Right forelimb (tissue), 1 donor: ENCODE measurements around the gene MEI1.
"Not testable (repeated sequence)": the region's sequence is repeated elsewhere in the genome, so short reads cannot be mapped to it uniquely, and the experiment has no call there.

ENCODE experiments used
- DNase-seq: peaks from one replicate; pipeline ENCODE4 v3.0.0-alpha.2; 2018

MEI1 gene

DNA sequence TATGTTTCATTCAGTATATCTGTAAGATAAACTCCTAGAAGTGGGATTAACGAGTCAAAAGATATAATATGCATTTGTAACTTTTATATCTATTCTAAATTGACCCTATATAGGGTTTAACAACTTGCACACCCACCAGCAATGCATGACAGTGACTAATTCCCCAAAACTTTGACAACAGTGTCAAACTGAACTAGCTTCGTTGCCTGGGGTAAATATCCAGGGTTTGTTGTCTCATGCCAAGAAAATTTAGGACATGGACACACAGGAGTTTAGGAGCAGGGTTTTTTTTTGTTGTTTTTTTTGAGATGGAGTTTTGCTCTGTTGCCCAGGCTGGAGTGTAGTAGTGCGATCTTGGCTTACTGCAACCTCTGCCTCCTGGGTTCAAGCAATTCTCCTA, 15.7 kb upstream of the MEI1 start:
- no peak for DNase-seq

DNA sequence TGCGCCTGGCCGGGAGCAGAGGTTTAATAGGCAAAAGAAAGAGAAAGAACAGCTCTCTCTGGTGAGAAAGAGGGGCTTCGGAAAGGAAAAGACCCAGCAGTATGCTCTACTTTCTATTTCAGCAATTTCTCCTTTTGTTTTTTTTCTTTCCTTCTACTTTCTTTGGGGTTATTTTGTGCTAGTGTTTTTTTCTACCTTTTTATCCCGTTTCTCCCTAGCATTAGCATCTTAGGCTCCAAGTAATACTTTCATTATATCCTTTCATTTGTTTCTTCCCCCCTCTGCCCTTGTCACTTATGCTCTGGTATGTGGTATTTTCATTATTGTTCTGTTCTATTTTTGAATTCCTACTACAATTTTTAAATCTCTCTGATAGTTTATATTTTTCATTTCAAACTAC, 15.1 kb upstream of the MEI1 start:
- DNase-seq = no peak

DNA sequence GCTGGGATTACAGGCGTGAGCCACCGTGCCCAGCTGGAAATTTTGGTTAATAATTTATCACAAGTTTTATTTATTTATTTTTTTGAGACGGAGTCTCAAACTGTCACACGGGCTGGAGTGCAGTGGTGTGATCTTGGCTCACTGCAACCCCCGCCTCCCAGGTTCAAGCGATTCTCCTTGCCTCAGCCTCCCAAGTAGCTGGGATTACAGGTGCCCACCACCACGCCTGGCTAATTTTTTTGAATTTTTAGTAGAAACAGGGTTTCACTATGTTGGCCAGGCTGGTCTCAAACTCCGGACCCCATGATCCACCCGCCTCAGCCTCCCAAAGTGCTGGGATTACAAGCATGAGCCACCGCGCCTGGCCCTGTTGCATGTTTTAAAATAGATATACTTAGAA, 12.4 kb upstream of the MEI1 start:
- not testable (repeated sequence) for DNase-seq

DNA sequence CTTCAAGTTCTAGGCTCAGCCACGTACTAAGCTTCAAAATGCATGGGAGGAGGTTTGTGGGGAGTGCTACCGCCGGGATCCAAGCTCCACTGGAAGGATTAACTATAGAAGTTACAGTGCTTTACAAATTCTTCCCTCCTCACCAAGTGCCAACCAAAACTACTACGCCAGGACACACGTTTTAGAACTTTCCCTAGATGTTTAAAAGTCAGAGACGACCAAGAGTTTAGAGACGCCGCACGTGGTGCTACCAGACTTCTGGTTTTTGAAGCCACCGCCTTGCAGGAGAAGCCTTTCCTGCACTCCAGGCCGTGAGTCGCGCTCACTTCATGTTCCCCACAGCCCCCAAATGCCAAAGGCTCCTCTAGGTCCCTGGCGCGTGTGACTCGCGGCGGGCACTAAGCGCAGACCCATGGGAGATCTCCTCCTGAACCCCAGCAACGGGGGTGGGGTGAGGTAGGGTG, 11.4 kb upstream of the MEI1 start:
- no peak for DNase-seq

DNA sequence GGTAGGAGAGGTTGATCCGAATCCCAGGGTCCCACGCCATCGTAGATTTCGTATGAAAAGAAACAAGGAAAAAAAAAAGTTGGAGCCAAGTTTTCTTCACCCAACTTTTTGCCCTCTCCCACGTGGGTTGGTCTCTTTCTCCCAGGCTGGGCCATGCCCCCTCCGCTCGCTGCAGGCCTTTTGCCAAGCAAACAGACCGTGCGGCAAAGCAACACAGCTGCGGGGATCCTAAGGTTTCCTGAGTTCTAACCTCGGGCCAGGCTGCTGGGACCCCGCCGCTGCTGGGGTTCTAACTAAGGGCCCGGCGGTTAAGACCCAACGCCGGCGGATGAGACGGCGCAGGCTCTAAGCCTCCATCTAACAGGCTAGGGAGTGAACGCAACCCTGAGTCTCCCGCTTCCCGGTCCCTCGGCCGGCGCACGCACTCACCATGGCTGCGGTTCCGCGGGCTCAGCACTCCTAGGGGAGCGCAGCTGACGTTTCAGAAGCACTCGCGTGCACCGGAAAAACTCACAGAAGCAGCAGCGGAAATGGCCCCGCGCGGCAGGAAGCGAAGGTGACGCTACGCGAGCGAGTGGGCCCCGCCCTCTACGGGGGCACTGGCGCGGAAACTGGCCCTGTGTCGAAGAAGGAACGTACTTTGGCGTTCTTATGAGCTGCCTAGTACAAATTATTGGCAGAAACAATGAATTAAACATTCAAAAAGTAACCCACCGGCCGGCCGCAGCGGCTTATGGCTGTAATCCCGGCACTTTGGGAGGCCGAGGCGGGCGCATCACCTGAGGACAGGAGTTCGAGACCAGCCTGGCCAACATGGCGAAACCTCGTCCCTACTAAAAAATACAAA, 10.7 kb upstream of the MEI1 start, which contains the start of gene SNU13:
Gene SNU13 (minus strand): TSS at position 503 of the 847 bp plus-strand sequence. CDS start 71 bp downstream, at position 432.
- peak; percentile 93 for DNase-seq

DNA sequence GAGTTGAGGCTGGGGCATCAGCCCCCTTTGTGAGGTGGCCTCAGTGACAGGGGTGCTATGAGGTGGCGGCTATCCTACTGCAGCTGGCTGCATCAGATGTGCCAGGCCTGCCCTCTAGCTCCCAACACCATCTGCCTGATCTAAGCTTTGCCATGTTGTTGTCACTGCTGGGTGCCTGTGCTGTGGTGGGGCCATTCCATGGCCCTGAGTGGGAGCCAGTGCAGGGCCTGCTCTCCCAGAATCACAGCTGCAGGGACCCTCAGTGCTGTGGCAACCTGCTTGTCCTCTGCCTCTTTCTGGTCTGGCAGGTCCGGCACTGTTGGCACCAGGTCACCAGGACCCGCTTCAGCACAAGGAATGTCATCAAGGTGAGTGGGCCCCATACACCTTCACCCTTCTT, 8.8 kb upstream of the MEI1 start:
- no peak for DNase-seq

DNA sequence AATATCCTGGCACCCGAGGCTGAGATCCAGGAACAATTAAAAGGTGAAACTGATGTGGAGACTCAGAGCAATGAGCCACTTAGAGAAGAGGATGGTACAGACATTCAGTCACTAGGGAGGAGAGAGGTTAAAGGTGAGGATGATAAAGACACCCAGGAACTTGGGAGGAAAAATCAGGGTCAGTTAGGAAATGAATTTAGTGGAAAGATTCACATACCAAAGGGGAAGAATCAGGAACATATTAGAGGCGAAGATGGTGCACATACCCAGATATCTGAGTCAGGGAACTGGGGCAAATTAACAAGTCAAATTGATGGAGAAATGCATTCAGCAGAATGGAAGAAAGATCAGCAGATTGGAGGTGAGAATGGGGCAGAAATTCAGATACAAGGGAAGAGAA, 4.1 kb upstream of the MEI1 start:
- no peak for DNase-seq

DNA sequence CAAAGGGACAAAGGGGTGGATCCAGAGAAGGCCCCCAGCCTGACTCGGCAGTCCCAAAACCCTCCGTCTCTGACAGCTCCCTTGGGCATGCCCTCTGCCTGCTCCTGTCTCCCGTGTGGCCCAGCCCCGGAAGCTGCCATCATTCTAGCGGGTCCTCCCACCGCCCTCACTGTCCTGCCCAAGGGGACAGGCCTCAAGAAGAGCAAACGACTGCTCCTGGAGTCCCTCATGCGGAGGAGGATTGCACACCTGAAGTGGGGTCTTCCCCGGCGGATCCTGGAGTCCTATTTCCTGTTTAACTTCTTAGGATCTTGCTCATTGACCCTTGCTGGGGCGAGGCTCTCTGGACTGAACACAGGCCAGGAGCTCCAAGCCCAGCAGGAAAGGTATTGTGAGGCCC, 2.6 kb upstream of the MEI1 start:
- DNase-seq = no peak

DNA sequence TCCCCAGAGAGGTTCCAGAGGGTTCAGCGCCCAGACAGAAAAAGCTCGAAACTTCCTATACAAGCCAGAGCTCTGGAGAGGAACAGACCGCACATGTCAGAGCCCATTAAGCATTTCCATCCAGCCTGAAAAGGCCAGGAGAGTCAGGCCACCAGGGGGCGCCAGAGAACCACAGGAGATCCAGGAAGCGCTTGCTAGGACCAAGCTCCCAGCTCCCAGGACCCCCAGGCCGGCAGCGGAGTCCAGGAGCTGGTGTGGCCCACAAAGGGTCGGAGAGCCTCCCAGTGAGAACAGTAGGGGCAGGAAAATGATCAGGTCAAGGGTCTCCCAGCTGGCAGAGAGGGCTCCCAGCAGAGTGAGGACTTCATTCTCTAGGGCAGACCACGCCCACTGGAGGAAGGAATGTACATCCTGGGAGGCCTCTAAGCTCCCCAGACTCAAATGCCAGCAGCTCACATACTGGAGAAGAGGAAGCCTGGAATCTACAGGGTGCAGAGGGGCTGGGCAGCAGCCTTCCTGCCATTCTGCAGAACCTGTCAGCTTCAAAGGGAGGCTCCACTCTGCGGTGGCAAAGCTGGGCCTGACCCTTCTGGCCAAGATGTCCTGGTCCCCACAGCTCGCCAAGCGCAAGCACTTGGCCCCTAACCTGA, 2.1 kb upstream of the MEI1 start:
- peak; percentile 97 for DNase-seq

DNA sequence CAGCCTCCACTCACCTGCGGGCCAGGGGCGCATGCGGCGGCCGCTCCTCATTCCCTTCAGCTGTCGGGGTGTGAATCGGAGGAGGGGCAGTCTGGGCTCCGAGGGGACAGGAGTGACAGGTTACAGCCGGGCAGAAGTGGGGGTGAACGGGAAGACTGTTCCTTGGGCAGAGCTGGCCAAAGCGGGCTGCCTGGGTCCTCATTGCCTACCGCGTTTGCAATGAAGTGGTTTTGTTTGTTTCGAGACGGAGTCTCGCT, 733 bp downstream of the MEI1 start:
- no peak for DNase-seq

DNA sequence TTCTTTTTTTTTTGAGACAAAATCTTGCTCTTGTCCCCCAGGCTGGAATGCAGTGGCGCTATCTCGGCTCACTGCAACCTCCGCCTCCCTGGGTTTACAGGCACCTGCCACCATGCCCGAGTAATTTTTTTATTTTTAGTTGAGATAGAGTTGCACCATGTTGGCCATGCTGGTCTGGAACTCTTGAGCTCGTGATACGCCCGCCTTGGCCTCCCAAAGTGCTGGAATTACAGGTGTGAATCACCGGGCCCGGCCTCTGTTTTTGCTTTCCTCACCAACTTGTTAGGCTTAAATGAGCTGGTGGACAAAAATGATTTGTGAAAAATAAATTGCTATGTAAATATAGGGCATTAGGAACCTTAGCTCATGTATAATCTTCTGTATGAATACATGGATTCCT, 3.5 kb downstream of the MEI1 start:
- DNase-seq = no peak

DNA sequence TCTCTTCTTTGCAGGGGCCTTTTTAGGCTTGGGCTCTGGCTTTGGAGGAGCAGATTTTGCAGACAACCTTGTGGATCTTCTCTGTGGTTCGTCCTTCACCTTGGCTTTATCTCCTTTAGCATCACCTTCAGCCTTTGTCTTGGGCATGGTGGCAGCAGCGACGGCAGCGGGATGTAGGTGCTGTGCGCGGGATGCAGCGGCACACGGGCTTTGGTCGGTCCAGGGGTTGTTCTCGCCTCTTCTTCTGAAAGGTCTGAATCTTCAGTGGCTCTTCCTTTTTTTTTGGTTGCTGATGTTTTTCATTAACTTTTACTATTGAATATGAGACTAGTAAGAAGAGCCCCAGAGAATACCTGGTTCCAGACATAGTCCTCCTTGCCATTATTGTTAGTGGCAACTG, 10.0 kb downstream of the MEI1 start:
- DNase-seq = no peak

DNA sequence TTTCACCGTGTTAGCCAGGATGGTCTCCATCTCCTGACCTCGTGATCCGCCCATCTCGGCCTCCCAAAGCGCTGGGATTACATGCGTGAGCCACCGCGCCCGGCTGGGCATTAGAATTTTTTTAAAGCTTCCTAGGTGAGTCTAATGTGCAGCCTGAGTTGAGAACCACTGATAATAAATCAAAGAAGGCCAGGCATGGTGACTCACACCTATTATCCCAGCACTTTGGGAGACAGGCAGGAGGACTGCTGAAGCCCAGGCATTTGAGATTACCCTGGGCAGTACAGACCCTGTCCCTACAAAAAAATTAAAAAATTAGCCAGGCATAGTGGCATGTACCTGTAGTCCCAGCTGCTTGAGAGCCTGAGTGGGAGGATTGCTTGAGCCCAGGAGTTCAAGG, 13.7 kb downstream of the MEI1 start:
- no peak for DNase-seq

DNA sequence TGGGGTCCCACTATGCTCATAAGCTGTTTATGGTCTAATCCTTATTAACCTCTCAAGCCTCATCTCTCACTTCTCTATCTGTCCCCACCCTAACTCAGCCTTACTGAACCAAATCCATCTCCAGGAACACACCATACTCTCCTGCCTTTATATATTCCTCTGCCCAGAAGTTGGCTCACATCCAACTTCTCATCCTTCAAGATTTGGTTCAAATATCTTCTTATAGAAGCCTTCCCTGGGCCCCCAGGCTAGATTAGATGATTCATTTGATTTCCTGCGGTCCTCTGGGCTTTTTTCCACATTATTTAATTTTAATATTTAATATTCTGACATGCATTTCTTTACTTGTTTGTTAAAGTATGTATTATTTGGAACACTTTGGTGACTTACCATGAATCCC, 23.2 kb downstream of the MEI1 start:
- DNase-seq = no peak

DNA sequence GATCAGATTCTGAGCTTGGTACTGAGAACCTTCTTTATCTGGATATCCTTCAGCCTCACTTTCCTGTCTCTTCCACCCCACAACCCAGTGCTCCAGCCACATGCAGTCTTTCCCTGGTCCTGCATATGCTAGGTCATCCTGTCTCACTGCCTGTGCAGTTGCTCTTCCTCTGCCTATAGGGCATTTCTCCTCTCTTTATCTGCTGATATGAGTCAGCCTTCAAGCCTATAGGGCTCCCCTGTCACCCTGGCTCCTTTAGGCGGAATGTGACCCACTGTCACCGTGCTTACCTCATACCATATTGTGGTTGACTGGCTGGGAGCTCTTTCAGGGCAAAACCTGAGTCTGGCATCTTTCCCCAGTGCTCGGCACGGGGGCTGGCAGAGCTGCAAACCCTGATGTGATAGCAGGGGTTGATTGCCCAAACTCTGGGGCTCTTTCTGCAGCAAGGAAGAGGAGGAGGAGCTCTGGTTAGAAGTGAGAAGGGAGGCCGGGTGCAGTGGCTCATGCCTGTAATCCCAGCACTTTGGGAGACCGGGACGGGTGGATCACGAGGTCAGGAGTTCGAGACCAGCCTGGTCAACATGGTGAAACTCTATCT, 26.3 kb downstream of the MEI1 start:
- no peak for DNase-seq

DNA sequence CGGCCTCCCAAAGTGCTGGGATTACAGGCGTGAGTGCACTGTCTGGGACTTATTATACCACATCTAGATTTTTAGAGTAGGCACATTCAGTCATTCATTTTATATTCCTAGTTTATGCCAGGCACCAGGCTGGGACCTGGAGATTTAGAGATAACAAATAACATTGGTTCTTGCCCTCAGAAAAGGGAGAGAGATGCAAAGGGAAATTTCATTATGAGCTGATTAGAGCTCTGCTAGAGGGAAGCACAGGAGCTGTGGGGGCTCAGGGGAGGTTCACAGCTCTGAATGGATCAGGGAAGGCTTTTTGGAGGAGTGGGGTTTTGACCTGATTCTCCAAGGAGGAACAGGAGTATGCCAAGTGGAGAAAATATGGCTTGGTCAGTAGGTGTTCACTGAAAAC, 32.3 kb downstream of the MEI1 start:
- DNase-seq = no peak

DNA sequence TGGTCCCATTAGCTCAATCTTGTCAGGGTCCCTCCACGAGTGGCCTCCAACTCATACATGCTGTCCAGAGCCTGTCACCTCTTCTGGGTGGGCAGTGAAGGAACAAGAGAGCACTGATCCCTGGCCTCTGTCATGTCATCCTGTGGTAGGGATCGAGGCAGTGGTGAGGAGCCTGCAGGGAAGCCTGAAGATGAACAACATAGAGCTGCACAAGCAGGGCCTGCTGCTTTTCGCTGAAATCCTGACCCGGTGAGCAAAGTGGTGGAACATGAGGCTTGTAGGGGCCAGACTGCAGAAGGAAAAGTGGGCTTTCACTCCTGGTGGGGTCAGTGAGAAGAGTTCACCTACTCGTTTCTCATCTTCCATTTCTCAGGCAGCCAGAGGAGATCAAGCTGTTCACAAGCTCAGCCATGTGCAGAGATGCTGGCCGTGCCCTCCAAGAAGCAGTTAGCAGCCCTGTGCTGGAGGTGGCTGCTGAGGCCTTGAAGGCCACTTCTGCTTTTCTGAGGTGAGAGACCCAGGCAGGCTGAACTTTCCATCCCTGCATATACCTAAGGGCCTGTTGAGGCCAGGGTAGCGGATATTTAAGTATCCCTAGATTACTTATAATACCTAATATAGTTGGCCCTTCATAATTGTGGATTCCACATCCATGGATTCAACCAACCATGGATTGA, 32.9 kb downstream of the MEI1 start:
- no peak for DNase-seq

DNA sequence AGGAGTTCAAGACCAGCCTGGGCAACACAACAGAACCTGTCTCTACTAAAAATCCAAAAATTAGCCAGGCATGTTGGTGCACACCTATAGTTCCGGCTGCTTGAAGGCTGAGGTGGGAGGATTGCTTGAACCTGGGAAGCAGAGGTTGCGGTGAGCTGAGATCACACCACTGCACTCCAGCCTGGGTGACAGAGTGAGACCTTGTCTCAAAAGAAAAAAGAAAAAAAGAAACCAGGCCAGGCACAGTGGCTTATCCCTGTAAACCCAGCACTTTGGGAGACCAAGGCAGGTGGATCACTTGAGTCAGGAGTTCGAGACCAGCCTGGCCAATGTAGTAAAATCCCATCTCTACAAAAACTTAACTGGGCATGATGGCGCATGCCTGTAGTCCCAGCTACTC, 33.9 kb downstream of the MEI1 start:
- DNase-seq = not testable (repeated sequence)

DNA sequence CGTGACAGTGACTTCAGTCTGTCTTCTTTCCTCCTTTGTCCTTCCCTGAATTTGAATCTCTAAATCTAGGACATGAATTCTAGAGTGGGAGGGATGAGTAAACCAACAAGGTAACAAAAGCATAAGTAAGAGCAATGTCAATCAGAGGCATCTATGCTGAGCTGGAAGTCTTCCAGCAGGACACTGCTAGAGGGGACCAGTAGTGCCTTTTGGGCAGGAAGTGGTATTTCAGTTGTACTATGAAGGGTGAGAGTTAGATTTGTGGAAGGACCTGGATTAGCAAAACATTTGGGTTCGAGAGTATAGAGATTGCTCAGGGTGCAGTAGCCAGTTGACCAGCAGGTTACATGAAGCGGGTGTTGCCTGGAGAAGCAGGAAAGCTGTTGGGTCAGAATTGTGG, 40.3 kb downstream of the MEI1 start:
- no peak for DNase-seq

DNA sequence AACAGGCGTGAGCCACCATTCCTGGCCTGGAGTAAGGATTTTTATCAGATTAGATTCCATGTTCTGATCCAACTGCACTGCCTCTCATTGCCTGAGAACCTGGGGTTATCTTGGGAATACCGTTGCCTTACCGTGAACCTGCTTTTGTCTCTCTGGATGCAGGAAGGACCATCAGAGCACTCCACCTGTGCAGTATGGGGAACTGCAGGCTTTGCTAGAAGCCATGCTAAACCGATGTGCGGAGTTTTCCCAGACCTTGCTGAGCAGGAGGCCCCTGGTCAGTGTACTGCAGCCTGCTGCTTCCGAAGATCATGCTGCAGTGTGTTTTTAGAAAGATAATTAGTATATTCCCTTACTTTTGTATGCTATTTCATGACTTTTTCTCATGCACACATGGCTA, 43.6 kb downstream of the MEI1 start:
- no peak for DNase-seq

DNA sequence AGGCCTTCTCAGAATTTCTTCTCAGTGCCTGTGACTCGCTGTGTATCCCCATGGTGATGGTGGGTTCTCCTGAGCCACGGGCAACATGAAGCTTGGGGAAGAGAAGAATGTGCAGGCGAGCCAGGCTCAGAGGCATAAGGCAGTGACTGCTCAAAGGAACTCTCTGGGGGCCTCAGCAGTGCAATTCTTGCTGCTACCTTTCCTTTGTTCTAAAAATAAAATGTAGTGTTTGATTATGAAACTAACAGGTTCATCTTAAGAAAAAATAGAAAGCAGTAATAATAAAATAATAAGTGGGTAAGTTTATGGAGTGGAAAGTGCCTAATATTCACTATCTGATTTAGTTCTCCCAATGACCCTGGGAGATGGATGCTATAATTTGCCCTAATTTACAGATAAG, 46.7 kb downstream of the MEI1 start:
- DNase-seq = no peak

DNA sequence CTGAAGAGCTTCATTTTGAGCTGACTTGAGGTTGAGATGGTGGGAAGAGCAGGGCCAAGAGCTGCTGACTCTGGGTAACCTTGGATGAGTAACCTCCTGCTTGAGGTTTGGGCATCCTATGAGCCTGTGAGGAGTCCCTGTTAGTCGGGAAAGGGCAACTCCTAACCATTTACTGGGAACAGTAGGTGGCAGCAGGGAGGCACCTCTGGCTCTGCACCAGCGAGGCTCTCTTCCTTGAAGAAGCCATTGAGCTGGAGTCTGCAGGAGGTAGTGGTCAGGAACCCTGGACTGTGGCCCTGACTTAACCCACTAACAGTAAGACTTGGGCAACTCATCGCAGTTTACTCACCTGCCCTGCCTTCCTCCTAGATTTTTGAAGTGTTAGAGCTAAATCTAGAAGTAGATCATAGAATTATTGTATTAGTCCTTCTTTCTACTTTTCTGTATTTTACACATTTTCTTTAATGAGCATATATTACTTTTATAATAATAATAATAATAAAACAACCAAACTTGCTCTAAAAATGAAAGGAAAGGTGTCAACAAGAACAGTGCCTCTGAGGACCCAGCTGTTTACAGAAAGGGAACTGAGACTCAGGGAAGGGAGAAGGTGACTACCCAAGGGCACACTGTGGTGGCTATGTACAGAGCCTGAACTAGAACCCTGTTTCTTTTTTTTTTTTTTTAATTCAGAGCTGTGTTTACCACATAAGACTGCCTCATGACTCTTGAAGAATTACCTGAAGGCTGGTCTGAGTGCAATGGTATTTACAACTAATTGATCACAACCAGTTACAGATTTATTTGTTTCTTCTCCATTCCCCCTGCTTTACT, 47.5 kb downstream of the MEI1 start:
- peak; percentile 71 for DNase-seq
